Hypothalamus (tissue), 51 donors: ENCODE measurements around the gene TRMT6.

Experiments used
- DNase-seq, 51 donors: peaks; one replicate each; lab custom pipeline; 2025; lab: John Stamatoyannopoulos, UW

The TRMT6 gene

DNA sequence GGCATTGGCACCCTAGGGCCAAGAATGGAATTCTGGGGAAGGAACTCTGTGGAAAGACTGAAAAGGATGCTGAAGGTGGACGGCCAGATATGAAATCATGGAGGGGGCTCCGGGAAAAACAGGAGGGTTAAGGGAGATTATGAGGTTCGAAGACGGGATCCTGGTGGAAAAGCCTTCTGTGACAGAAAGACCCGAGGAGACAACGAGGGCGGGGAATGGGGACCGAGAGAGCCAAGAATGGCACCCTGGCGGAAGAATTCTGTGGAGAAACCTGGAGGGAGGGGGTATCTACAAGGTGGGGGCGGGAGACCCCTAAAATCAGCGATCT is 426 bp downstream of the TRMT6 start:
- no peak for DNase-seq

DNA sequence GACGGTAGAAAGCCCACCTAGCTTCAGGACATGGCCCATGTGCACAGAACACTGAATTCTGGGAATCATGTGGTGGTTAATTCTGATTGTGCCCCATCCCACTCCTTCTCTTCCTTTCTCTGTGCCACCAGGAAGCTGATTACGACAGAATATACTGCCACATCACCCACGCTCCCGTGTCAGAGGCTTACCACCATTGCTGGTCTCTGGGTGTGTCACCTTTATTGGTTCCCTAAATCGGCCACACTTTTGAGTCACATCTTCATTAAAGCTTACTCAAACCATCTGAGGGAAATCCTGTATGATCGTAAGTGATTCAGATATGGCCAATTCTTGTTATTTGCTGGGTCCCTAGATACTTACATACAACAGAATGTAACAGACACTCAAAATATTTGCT is 3.1 kb downstream of the TRMT6 start:
- no peak for DNase-seq

DNA sequence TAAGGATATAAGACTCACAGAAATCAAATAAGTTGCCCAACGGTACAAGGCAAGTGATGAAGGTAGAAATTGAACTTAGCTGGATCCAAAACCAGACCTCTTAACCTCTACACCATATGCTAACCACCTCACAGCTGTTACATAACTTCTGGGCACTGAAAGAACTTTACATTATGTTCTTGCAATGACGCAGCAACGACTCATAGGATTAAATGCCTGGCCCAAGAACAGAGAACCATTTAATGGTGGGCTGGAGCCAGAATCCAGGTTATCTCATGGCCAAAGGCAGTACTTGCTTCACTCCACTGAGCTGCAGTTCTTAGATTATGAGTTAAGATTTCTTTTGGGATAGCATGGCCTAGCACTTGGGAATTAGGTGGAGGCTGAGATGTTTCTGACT is 4.4 kb downstream of the TRMT6 start:
- no peak for DNase-seq

DNA sequence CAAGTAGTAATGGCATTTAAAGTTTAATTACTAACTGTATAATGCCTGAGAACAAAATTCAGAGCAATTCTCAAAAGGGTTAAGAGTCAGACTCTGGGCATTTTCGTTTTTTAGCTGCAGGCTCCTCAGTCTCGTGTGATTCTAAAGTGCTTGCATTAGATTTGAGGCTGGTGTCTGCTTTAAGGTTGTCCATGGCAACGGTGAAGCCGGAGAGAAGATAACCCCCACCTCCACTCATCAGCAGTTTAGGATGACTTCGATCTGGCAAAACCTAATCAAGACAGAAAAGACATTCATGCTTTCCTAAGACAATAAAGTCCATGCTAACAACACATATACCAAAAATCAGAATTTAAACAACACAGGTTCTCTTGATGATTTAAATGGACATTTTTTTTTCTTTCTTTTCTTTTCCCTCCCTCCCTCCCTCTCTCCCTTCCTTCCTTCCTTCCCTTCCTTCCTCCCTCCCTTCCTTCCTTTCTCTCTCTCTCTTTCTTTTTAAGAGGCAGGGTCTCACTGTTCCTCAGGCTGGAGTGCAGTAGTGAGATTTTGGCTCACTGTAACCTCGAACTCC is 11.8 kb downstream of the TRMT6 start:
- DNase-seq, result peak in 2 of 51 donors; percentile 5 to 6

DNA sequence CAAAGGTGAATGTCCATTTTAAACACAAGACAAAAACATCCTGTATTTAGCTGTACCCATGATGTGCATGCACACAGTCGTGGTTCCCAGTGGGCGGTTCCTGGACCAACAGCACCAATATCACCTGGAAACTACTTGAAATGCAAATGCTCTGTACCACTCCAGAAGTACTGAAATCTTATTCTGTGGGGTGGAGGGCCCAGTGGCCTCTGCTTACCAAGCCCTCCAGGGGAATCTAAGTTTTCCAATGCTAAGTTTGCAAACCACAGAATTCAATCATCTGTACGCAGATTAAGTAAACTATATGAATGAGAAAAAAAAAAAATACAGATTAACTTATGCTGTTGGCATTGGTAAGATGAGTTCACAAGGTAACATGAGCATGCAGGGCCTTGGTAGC is 14.1 kb downstream of the TRMT6 start:
- no peak for DNase-seq

DNA sequence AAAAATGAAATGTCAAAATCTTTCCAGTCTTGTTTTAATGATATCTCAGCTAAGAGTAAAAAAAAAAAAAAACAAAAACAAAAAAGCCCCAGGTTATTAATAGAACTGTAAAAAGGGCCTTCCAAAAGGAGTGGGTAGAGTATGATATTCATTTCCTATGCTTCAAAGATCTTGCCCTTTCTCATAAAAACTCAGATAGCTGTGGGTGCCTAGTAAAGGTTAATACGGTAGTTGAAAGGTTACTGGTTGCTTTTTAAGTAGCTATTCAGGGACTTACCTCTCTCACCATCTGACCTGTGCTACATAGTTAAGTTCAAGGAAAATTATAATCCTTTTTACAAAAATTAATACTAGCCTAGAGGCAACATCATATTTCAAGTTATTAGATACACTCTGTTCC is 14.9 kb downstream of the TRMT6 start:
- DNase-seq, result no peak

DNA sequence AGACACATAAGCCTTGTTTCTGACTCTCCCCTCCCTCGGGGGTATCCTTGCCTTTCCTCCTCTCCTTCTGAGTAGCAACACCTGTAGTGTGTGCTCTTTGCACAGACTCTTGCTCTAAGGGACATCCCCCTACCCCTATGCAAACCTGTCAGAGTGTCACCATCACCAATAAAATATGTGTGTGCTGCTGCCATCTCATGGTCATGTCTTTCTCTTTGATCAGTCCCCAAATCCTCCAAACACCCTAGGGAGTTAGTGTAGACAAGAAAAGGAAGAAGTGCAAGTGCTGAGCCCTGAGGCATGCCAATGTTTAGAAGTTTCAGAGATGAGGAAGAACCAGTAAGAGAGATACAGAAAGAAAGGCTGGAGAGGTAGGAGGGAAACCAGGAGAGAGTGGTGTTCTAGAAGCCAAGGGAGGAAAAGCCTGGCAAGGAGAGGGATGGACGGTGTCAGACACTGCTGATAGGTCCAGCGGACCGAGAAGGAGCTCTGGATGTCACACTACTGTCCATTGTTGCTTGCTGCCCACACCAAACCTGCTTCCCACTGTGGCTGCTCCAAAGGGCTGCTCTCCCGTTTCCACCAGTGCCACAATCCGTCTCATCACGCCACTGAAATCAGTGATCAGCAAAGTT is 16.4 kb downstream of the TRMT6 start:
- peak in 1 of 51 donors; percentile 8 for DNase-seq

DNA sequence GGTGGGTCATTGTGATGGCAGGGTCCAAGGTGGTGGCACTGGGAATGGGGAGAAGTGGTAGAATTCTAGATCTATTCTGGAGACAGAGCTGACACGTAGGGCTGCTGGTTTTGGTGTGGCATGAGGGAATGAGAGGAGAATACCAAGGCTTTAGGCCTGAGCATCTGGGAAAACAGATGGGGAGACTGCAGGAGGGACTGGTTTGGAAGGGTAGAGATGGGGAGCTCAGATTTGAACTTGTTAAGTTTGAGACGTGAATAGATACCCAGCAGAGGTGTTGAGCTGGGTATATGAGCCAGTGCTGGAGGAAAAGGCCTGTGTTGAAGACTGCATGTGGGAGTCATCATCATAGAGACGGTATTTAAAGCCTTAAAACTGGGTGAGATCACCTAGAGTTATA is 17.5 kb downstream of the TRMT6 start:
- DNase-seq, result no peak

DNA sequence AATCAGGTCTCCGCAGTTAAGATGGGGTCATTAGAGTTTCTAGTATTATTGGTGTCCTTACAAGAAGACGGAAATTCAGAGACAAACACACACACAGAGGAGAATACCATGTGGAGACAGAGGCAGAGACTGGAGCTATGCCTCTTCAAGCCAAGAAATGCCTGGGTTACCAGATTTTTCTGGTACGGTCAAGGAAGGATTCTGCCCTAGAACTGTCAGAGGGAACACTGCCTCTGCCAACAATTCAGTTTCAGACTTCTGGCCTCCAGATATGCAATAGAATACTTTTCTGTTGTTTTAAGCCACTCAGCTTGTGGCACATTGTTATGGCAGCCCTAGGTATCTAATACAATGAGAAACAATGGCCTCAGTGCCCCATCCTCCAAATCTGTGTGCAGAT is 18.9 kb downstream of the TRMT6 start:
- no peak for DNase-seq

DNA sequence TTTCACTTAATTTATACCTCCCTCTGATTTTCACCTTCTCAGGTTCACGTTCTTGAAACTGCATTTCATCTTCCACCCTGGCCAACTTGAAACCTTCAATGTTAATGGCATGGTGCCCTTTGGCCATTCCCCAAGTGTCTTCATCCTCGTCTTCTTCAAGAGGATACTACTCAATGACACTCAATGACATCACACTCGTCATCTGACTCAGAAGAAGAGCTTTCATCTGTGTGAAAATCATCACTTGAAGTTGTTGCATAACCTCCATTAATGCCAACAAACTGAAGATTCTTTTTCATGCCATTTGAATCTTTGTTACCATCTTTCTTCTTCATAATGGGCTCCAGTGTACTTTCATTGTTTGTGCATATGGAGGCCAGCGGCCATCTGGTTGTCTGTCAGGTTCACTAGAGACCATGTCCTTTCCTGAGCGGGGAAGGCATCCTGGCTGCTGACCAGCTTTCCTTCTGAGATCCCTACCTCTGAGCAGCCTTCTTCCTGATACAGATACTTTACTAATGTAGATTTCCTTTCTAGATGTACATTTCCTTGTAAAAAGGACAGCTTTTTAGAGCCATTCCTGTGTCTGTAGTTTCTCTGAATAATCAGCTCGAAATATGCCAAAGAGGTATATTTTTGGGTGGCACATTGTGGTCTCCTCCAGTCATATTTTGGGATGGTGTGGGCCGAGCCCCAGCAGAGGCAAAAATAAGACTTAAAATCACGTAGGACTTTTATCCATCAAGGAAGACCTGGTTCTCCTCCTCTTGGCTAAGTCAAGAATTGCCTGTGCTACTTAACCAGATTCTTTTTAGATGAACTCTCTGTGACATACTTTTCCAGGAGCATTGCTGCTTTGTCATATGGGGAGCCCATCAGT is 21.3 kb downstream of the TRMT6 start:
- DNase-seq, result no peak

DNA sequence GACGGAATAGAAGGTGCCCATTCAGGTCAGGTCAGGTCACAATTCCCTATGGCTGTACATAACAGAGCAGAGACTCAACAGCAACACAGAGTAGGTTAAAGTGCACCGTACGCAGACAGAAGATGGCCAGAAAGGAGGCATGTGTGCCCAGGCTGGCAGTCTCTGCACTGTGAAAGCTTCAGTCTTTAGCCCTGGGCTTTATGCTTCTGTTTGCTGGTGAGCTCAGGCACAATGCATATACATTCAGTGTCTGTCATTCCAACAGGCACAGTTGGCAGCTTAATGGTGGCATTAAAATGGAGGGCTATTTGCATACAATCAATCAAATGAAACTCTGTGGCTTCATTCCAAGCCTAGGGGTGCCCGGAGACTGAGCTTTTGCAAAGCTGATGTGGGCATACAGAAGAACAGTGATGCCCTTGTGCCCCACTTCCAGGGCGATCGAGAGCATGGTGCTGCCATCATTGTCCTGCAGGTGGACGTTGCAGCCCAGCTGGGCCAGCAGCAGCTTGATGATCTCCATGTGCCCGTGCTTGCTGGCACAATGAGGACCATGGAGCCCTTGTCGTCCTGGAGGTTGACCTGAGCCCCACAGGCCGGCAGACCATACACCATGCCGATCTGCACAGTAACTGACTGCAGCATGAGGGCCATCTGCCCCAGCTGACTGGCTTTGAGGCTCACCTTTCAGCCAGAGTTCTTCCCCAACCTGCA is 22.4 kb downstream of the TRMT6 start:
- DNase-seq, result no peak

DNA sequence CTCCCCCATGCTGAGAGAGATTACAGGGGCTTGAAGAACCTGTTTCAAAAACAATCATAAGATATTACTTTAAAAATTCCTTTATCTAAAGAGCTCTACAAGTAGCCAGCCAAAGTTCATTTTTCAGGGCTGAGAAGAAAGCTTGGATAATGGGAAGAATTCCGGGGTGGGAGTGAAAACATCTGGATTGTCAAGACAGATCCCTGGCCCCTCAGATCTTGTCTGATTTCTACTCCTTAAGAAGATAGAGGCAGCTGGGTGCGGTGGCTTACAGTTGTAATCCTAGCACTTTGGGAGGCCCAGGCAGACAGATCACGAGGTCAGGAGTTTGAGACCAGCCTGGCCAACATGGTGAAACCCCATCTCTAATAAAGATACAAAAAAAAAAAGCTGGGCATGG is 24.8 kb downstream of the TRMT6 start:
- DNase-seq, result no peak

GRCh38 chr20:5923493-5923892 is 26.8 kb downstream of the TRMT6 start:
- no peak for DNase-seq

GRCh38 chr20:5920581-5920980 is 29.8 kb downstream of the TRMT6 start:
- no peak for DNase-seq

- no peak for DNase-seq
These were observed 30.4 kb downstream of the TRMT6 start for GRCh38 chr20:5919626-5920544.

- DNase-seq, result no peak
These were observed 31.3 kb downstream of the TRMT6 start for GRCh38 chr20:5918856-5919625.

DNA sequence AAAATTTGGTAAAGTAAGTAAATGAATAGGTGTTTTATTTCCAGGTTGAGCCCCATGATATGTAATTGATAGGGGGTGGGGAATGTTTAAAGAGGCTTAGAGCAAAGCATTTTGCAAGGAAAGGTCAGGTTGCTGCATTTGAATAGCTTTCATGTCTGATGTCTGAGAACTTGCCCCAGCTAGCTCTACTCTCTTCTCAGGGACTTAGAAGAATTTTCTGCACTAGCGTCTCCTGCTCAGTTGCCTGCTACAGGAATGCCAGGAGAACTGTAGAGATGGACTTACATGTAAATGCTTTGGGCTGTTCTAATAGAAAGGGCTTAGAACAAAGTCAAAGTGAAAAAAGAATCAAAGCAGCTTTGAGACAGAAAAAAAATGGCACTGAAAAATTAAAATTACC is 35.5 kb downstream of the TRMT6 start:
- DNase-seq, result no peak

DNA sequence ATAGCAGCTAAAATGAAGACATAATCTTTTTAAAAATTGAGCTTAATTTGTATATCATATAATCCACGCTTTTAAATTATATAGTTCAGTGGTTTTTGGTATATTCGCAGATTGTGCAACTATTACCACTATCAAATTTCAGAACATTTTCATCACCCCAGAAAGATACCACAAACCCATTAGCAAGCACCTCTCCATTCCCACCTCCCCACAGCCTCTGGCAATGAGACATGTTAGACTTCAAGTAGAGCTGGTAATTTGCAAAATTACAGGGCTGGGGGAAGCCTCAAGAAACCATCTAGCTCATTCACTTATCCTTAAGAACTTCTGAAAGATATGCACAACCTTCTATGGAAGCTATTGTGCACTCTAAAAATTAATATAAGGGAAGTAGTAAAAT is 37.2 kb downstream of the TRMT6 start:
- DNase-seq, result no peak

DNA sequence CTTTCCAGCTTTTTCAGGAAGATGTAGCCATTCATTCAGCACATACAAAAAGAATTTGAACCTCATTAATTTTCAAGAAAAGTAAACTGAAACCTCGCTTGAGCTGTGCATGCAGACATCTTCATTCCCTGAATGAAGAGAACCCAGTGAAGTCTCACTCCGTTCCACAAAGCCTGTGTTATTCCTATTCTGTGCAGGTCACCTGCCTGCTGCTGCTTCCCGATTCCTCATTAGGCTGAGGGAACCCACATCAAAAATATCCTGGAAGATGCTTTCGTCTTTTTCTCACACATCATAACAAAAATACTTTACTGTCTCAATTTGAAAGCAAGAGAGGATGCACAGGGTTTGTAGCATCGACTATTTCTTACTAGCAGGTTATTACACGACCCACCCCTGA is 40.1 kb downstream of the TRMT6 start:
- DNase-seq, result peak in 1 of 51 donors; percentile 33

- DNase-seq, result no peak
These were observed 41.4 kb downstream of the TRMT6 start for GRCh38 chr20:5908981-5909380.
